ENCODE data around the gene IL18BP.

Gene IL18BP

DNA sequence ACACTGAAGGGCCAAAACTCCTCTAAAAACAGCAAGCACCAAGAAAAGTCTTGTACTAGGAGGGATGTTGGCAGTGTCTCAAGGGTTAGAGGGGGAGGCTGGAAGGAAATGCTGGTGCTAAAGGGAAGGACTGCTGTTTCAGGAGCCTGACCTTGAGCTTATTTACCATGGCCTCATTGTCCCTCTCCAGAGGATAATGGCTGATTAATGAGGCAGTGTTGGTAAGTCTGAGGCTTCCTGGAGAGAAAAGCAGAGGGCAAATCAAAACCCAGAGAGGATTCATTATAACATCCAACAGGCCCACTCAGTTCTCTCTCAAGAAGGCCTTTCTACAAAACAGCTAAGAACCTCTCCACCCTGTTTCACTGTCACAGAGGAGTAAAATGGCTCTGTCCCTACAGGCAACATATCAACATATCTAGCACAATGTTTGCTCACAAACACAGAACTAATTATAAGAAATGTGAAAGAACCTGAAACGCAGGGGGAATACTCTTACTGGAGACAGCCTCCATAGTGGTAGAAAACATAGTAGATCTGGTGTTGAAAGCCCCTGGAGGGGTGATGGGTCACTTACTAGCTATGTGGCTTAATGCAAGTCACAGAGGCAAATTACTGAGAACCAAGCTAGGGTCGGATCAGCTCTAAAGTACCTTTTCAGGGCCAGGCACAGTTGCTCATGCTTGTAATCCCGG lies 50.2 kb downstream of the IL18BP start:
- no peak for TF ChIP-seq CTCF (conservative IDR thresholded peaks at IDR 0.05)

More for the DNA sequence above, 50.2 kb downstream of the IL18BP start:
- H3K27ac ChIP-seq = peak overlapping the region; percentile 71
